H1 (cell line): Measurements from ENCODE around the gene FARS2. TPM values are rescaled to one million over a fixed set of nuclear protein-coding genes. Genes with fewer than 3 reads are reported as not detected.

Experiments used
- GTF2F1 ChIP-seq: IDR thresholded peaks from 2 replicates; pipeline ENCODE4 v1.6.1; 2012; ENCODE audit warnings: low read depth, low read length, improper control_type of control experiment, borderline replicate concordance
- JUN ChIP-seq: IDR thresholded peaks from 2 replicates; pipeline ENCODE4 v1.6.1; 2011; ENCODE audit warnings: low read depth, mild to moderate bottlenecking, improper control_type of control experiment, low read length
- NANOG ChIP-seq: IDR thresholded peaks from 2 replicates; pipeline ENCODE4 v1.6.1; 2011; ENCODE audit warnings: low read length, low read depth, mild to moderate bottlenecking, inconsistent platforms; ENCODE audit not compliant: insufficient read depth, poor library complexity, severe bottlenecking
- POLR2A ChIP-seq, 2 experiments: IDR thresholded peaks; 1 replicate in 1 of 2; 2 replicates in 1 of 2; pipeline ENCODE4 v1.6.1; 2011; ENCODE audit warnings: low read depth in 2 of 2, low read length in 2 of 2, mild to moderate bottlenecking in 2 of 2; ENCODE audit errors: control extremely low read depth in 1 of 2
- POLR2AphosphoS5 ChIP-seq: IDR thresholded peaks from 2 replicates; pipeline ENCODE4 v1.6.1; 2011; ENCODE audit warnings: low read depth, low read length
- SRF ChIP-seq: IDR thresholded peaks from 2 replicates; pipeline ENCODE4 v1.6.1; 2011; ENCODE audit warnings: mild to moderate bottlenecking, low read depth, low read length, moderate library complexity
- TAF7 ChIP-seq: optimal IDR thresholded peaks from 2 replicates; pipeline ENCODE3; 2011; ENCODE audit warnings: low read depth, mild to moderate bottlenecking, inconsistent platforms, low read length, moderate library complexity, borderline replicate concordance
- polyA plus RNA-seq, 7 experiments: library from polyadenylated mRNA; depleted of rRNA in 3 of 7; stranded (reverse) in 5 of 7; unstranded in 2 of 7; fragments of >200 nt in 5 of 7; fragments of 200-250 nt in 2 of 7; gene quantifications; 1 replicate in 5 of 7; 2 replicates in 1 of 7; 4 replicates in 1 of 7; pipeline versions ENCODE4 v1.2.1 to v1.2.3, GENCODE V29; 2011 to 2013; ENCODE audit warnings: missing spikeins in 2 of 7, mixed read lengths in 2 of 7
- total RNA-seq: library from RNA; stranded (reverse); fragmentation: NEBNext Ultra II Directional; extraction: Animal tissue kit (Norgen Biotek cat#: 25700); gene quantifications from 2 replicates; pipeline ENCODE4 v1.2.1, GENCODE V29; 2021
- TF ChIP-seq, protein P1 (sequence below): fragments of 300-600 bp; sonication (generic); IDR thresholded peaks from 2 replicates; pipeline ENCODE4 v1.7.1; 2012; ENCODE audit warnings: low read length, moderate library complexity, mild to moderate bottlenecking, inconsistent platforms; ENCODE audit not compliant: insufficient replicate concordance
- TF ChIP-seq, protein P2 (sequence below): IDR thresholded peaks from 2 replicates; pipeline ENCODE4 v1.6.1; 2012; ENCODE audit warnings: low read length, inconsistent platforms

Gene FARS2
- total and polyA plus RNA-seq, 2 of the 8 experiments (the other 6 are each of a cell fraction or from before 2014, with no cell fraction given), result 11.7 to 14.4 TPM

DNA sequence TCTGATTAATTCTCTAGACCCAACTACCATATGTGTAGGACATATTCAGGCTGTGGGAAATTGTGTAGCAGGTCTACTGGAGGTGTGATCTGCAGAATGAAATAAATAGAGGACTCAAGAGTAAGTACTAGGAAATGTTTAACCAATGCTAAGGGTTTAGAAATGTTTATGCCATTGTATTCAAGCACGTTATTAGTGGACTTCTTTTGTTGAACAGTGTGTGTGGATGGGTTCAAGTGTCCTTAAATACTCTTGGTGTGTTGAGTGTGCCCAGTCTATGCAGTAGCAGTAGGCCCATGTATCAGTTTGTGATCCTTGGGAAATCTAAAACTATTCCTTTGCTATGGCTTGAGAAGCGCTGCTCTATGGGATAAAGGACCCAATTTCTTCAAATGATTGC, 112.1 kb downstream of the FARS2 start (continued):
- TF ChIP-seq, protein P1, sequence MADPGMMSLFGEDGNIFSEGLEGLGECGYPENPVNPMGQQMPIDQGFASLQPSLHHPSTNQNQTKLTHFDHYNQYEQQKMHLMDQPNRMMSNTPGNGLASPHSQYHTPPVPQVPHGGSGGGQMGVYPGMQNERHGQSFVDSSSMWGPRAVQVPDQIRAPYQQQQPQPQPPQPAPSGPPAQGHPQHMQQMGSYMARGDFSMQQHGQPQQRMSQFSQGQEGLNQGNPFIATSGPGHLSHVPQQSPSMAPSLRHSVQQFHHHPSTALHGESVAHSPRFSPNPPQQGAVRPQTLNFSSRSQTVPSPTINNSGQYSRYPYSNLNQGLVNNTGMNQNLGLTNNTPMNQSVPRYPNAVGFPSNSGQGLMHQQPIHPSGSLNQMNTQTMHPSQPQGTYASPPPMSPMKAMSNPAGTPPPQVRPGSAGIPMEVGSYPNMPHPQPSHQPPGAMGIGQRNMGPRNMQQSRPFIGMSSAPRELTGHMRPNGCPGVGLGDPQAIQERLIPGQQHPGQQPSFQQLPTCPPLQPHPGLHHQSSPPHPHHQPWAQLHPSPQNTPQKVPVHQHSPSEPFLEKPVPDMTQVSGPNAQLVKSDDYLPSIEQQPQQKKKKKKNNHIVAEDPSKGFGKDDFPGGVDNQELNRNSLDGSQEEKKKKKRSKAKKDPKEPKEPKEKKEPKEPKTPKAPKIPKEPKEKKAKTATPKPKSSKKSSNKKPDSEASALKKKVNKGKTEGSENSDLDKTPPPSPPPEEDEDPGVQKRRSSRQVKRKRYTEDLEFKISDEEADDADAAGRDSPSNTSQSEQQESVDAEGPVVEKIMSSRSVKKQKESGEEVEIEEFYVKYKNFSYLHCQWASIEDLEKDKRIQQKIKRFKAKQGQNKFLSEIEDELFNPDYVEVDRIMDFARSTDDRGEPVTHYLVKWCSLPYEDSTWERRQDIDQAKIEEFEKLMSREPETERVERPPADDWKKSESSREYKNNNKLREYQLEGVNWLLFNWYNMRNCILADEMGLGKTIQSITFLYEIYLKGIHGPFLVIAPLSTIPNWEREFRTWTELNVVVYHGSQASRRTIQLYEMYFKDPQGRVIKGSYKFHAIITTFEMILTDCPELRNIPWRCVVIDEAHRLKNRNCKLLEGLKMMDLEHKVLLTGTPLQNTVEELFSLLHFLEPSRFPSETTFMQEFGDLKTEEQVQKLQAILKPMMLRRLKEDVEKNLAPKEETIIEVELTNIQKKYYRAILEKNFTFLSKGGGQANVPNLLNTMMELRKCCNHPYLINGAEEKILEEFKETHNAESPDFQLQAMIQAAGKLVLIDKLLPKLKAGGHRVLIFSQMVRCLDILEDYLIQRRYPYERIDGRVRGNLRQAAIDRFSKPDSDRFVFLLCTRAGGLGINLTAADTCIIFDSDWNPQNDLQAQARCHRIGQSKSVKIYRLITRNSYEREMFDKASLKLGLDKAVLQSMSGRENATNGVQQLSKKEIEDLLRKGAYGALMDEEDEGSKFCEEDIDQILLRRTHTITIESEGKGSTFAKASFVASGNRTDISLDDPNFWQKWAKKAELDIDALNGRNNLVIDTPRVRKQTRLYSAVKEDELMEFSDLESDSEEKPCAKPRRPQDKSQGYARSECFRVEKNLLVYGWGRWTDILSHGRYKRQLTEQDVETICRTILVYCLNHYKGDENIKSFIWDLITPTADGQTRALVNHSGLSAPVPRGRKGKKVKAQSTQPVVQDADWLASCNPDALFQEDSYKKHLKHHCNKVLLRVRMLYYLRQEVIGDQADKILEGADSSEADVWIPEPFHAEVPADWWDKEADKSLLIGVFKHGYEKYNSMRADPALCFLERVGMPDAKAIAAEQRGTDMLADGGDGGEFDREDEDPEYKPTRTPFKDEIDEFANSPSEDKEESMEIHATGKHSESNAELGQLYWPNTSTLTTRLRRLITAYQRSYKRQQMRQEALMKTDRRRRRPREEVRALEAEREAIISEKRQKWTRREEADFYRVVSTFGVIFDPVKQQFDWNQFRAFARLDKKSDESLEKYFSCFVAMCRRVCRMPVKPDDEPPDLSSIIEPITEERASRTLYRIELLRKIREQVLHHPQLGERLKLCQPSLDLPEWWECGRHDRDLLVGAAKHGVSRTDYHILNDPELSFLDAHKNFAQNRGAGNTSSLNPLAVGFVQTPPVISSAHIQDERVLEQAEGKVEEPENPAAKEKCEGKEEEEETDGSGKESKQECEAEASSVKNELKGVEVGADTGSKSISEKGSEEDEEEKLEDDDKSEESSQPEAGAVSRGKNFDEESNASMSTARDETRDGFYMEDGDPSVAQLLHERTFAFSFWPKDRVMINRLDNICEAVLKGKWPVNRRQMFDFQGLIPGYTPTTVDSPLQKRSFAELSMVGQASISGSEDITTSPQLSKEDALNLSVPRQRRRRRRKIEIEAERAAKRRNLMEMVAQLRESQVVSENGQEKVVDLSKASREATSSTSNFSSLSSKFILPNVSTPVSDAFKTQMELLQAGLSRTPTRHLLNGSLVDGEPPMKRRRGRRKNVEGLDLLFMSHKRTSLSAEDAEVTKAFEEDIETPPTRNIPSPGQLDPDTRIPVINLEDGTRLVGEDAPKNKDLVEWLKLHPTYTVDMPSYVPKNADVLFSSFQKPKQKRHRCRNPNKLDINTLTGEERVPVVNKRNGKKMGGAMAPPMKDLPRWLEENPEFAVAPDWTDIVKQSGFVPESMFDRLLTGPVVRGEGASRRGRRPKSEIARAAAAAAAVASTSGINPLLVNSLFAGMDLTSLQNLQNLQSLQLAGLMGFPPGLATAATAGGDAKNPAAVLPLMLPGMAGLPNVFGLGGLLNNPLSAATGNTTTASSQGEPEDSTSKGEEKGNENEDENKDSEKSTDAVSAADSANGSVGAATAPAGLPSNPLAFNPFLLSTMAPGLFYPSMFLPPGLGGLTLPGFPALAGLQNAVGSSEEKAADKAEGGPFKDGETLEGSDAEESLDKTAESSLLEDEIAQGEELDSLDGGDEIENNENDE, result no peak
- TF ChIP-seq NANOG (no peak), POLR2A (IDR thresholded peaks at IDR 0.05; ENCODE audit: control extremely low read depth in 1 of 2, low read depth in 2 of 2, low read length in 2 of 2) (no peak), GTF2F1 (no peak), JUN (no peak), TAF7 (no peak), POLR2AphosphoS5 (no peak), SRF (no peak)
- TF ChIP-seq, protein P2, sequence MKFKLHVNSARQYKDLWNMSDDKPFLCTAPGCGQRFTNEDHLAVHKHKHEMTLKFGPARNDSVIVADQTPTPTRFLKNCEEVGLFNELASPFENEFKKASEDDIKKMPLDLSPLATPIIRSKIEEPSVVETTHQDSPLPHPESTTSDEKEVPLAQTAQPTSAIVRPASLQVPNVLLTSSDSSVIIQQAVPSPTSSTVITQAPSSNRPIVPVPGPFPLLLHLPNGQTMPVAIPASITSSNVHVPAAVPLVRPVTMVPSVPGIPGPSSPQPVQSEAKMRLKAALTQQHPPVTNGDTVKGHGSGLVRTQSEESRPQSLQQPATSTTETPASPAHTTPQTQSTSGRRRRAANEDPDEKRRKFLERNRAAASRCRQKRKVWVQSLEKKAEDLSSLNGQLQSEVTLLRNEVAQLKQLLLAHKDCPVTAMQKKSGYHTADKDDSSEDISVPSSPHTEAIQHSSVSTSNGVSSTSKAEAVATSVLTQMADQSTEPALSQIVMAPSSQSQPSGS, result no peak
